NCI-H2107 treated with DMSO at 0.1 percent for 48 hours (cell line): ENCODE results near the gene TRIP10.
"Not testable (repeated sequence)": the region's sequence is repeated elsewhere in the genome, so short reads cannot be mapped to it uniquely, and the experiment has no call there.

ENCODE experiments used
- DNase-seq: peaks from one replicate; lab custom pipeline; 2025; ENCODE audit not compliant: unreplicated experiment; lab: John Stamatoyannopoulos, UW

Gene TRIP10

GRCh38 chr19:6740589-6741343 is 1.3 kb downstream of the TRIP10 start:
- no peak for DNase-seq

- no peak for DNase-seq
Measured at GRCh38 chr19:6743066-6743465, 3.6 kb downstream of the TRIP10 start.

- DNase-seq, result no peak
Measured at GRCh38 chr19:6743714-6744380, 4.4 kb downstream of the TRIP10 start.

GRCh38 chr19:6744381-6745301 is 5.2 kb downstream of the TRIP10 start:
- DNase-seq, result no peak

- no peak for DNase-seq
Measured at GRCh38 chr19:6745965-6746364, 6.5 kb downstream of the TRIP10 start.

- not testable (repeated sequence) for DNase-seq
Measured at GRCh38 chr19:6748543-6748942, 9.1 kb downstream of the TRIP10 start.

- no peak for DNase-seq
Measured at GRCh38 chr19:6750062-6750461, 10.6 kb downstream of the TRIP10 start.

GRCh38 chr19:6751189-6751588 is 11.7 kb downstream of the TRIP10 start:
- no peak for DNase-seq

- DNase-seq, result no peak
Measured at GRCh38 chr19:6752256-6753177, 13.0 kb downstream of the TRIP10 start.

- DNase-seq, result no peak
Measured at GRCh38 chr19:6753178-6754031, 13.9 kb downstream of the TRIP10 start.

- DNase-seq, result no peak
Measured at GRCh38 chr19:6754136-6754535, 14.7 kb downstream of the TRIP10 start.

- DNase-seq, result no peak
Measured at GRCh38 chr19:6754653-6755463, 15.4 kb downstream of the TRIP10 start.

- no peak for DNase-seq
Measured at GRCh38 chr19:6760606-6761005, 21.1 kb downstream of the TRIP10 start.

- no peak for DNase-seq
Measured at GRCh38 chr19:6761053-6761676, 21.7 kb downstream of the TRIP10 start.

- DNase-seq, result not testable (repeated sequence)
Measured at GRCh38 chr19:6762253-6762797, 22.8 kb downstream of the TRIP10 start.

- no peak for DNase-seq
Measured at GRCh38 chr19:6765738-6766356, 26.4 kb downstream of the TRIP10 start.

- no peak for DNase-seq
Measured at GRCh38 chr19:6766357-6767080, 27.0 kb downstream of the TRIP10 start.
